Neural cell (in vitro differentiated cells): ENCODE data around the gene HIF1A. TPM values are rescaled to one million over a fixed set of nuclear protein-coding genes. Genes with fewer than 3 reads are reported as not detected.

ENCODE experiments used
- H2AFZ ChIP-seq: fragments of 200-600, 300-800 bp; sonication (generic), shearing (Covaris generic); 2 replicates; pipeline ENCODE4 v1.6.0; 2014; ENCODE audit warnings: low read depth, mild to moderate bottlenecking, antibody characterized with exemption, low read length, moderate library complexity
- H3F3A ChIP-seq: fragments of 200-600 bp; shearing (Covaris generic); 2 replicates; pipeline ENCODE4 v1.6.1; 2016; ENCODE audit warnings: mild to moderate bottlenecking, moderate library complexity, mixed read lengths, antibody characterized with exemption, low read length; ENCODE audit not compliant: insufficient read depth, poor library complexity, severe bottlenecking
- H3K27ac ChIP-seq: fragments of 200-600, 300-800 bp; sonication (generic), shearing (Covaris generic); 2 replicates; pipeline ENCODE4 v1.5.1; 2014; ENCODE audit warnings: mild to moderate bottlenecking, low read length, moderate library complexity
- H3K27me3 ChIP-seq: fragments of 300-800, 200-600 bp; sonication (generic), shearing (Covaris generic); 2 replicates; pipeline ENCODE4 v1.6.0; 2014; ENCODE audit warnings: mild to moderate bottlenecking, low read depth, low read length, moderate library complexity; ENCODE audit not compliant: insufficient read depth
- H3K36me3 ChIP-seq: fragments of 300-800, 200-600 bp; sonication (generic), shearing (Covaris generic); 2 replicates; pipeline ENCODE4 v1.5.1; 2014; ENCODE audit warnings: mild to moderate bottlenecking, antibody characterized with exemption, low read length, moderate library complexity; ENCODE audit not compliant: insufficient read depth
- H3K4me2 ChIP-seq: fragments of 300-800, 200-600 bp; sonication (generic), shearing (Covaris generic); 2 replicates; pipeline ENCODE4 v1.6.0; 2014; ENCODE audit warnings: mild to moderate bottlenecking, low read length
- H3K4me3 ChIP-seq: fragments of 300-800, 200-600 bp; sonication (generic), shearing (Covaris generic); 2 replicates; pipeline ENCODE4 v1.5.1; 2014; ENCODE audit warnings: mild to moderate bottlenecking, low read length, moderate library complexity
- H3K79me2 ChIP-seq: fragments of 200-600 bp; shearing (Covaris generic); replicated peaks from 2 replicates; pipeline ENCODE4 v1.6.0; 2014; ENCODE audit warnings: mild to moderate bottlenecking, low read length, moderate library complexity; ENCODE audit not compliant: insufficient read depth
- H3K9ac ChIP-seq: fragments of 300-800, 200-600 bp; sonication (generic), shearing (Covaris generic); 2 replicates; pipeline ENCODE4 v1.6.1; 2016; ENCODE audit warnings: mild to moderate bottlenecking, low read length, mixed read lengths
- H3K9me2 ChIP-seq: fragments of 200-600 bp; shearing (Covaris generic); 2 replicates; pipeline ENCODE4 v1.6.1; 2016; ENCODE audit warnings: mild to moderate bottlenecking, low read length, mixed read lengths; ENCODE audit not compliant: insufficient read depth
- H3K9me3 ChIP-seq: fragments of 200-600, 300-800 bp; sonication (generic), shearing (Covaris generic); 2 replicates; pipeline ENCODE4 v1.6.1; 2016; ENCODE audit warnings: mild to moderate bottlenecking, mixed run types, low read length, moderate library complexity, mixed read lengths
- H4K20me1 ChIP-seq: fragments of 200-600 bp; shearing (Covaris generic); 2 replicates; pipeline ENCODE4 v1.6.1; 2016; ENCODE audit warnings: mild to moderate bottlenecking, mixed run types; ENCODE audit not compliant: insufficient read depth
- EP300 ChIP-seq: fragments of 450-650 bp; conservative IDR thresholded peaks from 2 replicates; pipeline ENCODE4 v1.6.1; 2014; ENCODE audit warnings: antibody characterized with exemption, mild to moderate bottlenecking, moderate library complexity; ENCODE audit not compliant: poor library complexity, severe bottlenecking
- EZH2 ChIP-seq: fragments of 200-600, 300-800 bp; shearing (Covaris generic), sonication (generic); IDR thresholded peaks from 2 replicates; pipeline ENCODE4 v1.6.1; 2014; ENCODE audit warnings: antibody characterized with exemption, low read length, borderline replicate concordance, mild to moderate bottlenecking; ENCODE audit not compliant: insufficient read depth, poor library complexity, severe bottlenecking
- MXI1 ChIP-seq: fragments of 450-650 bp; conservative IDR thresholded peaks from 2 replicates; pipeline ENCODE4 v1.6.1; 2014; ENCODE audit warnings: antibody characterized with exemption, mild to moderate bottlenecking; ENCODE audit not compliant: poor library complexity, severe bottlenecking
- POLR2AphosphoS5 ChIP-seq: IDR thresholded peaks from 2 replicates; pipeline ENCODE4 v1.6.1; 2012
- RAD21 ChIP-seq: fragments of 450-650 bp; conservative IDR thresholded peaks from 2 replicates; pipeline ENCODE4 v1.6.1; 2014; ENCODE audit warnings: antibody characterized with exemption, mild to moderate bottlenecking, moderate library complexity
- SMC3 ChIP-seq: fragments of 450-650 bp; conservative IDR thresholded peaks from 2 replicates; pipeline ENCODE4 v1.6.1; 2014; ENCODE audit warnings: antibody characterized with exemption, mild to moderate bottlenecking, moderate library complexity; ENCODE audit not compliant: poor library complexity
- TAF1 ChIP-seq: IDR thresholded peaks from 2 replicates; pipeline ENCODE4 v1.6.1; 2012; ENCODE audit warnings: low read depth
- polyA plus RNA-seq: library from polyadenylated mRNA; depleted of rRNA; stranded (reverse); fragments of >200 nt; gene quantifications from 2 replicates; pipeline ENCODE4 v1.2.3, GENCODE V29; 2014
- TF ChIP-seq, protein P1 (sequence below): IDR thresholded peaks from 2 replicates; pipeline ENCODE4 v1.6.1; 2012; ENCODE audit warnings: borderline replicate concordance
- TF ChIP-seq, protein P2 (sequence below): fragments of 450-650 bp; IDR thresholded peaks from 2 replicates; pipeline ENCODE4 v1.5.1; 2014; ENCODE audit warnings: antibody characterized with exemption, mild to moderate bottlenecking, moderate library complexity; ENCODE audit not compliant: poor library complexity, severe bottlenecking

HIF1A gene
- polyA plus RNA-seq, 1 donor from 2014 or later, result 75.0 TPM

DNA sequence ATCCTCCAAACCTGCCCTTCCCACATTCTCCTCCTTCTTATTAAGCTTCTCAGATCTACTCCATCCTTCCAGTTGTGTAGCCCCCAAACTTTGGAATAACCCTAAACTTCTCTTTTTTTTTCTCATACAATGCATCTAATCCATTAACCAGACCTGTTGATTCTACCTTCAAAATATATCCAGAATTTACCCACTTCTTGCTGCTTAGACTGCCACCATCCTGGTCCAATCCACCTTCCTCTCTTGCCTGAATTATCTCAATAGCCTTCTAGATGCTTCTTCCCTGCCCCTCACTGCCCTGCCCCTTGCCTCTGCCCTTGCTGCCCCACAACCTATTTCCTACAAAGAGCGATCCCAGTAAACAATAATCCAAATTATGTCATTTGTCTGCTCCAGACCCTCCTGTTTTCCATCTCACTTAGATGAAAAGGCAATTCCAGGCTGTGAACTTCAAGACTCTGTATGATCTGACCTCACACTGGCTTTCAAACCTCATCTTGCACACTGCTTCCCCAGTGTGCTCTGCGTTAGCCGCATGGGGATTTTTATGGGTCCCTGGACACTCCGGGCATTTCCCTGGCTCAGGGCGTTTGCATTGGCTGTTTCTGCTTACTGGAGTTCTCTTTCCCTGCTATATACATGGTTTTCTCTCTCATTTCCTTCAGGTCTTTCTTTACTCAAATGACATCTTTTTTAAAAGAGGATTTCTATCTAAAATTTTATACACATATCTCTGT, 42.6 kb upstream of the HIF1A start:
- Histone ChIP-seq H3K9me3 (no peaks in the 10 kb centered on the region), H3K27me3 (no peaks in the 10 kb centered on the region), H3K79me2 (no peaks in the 10 kb centered on the region), H3F3A (no peaks in the 10 kb centered on the region), H3K36me3 (no peaks in the 10 kb centered on the region), H3K9ac (no peak overlapping the region), H3K27ac (no peak overlapping the region), H3K4me3 (no peak overlapping the region), H4K20me1 (no peaks in the 10 kb centered on the region), H3K4me2 (no peak overlapping the region), H3K9me2 (no peaks in the 10 kb centered on the region), H2AFZ (no peak overlapping the region)
- no peak for TF ChIP-seq POLR2AphosphoS5
- TF ChIP-seq, protein P1, sequence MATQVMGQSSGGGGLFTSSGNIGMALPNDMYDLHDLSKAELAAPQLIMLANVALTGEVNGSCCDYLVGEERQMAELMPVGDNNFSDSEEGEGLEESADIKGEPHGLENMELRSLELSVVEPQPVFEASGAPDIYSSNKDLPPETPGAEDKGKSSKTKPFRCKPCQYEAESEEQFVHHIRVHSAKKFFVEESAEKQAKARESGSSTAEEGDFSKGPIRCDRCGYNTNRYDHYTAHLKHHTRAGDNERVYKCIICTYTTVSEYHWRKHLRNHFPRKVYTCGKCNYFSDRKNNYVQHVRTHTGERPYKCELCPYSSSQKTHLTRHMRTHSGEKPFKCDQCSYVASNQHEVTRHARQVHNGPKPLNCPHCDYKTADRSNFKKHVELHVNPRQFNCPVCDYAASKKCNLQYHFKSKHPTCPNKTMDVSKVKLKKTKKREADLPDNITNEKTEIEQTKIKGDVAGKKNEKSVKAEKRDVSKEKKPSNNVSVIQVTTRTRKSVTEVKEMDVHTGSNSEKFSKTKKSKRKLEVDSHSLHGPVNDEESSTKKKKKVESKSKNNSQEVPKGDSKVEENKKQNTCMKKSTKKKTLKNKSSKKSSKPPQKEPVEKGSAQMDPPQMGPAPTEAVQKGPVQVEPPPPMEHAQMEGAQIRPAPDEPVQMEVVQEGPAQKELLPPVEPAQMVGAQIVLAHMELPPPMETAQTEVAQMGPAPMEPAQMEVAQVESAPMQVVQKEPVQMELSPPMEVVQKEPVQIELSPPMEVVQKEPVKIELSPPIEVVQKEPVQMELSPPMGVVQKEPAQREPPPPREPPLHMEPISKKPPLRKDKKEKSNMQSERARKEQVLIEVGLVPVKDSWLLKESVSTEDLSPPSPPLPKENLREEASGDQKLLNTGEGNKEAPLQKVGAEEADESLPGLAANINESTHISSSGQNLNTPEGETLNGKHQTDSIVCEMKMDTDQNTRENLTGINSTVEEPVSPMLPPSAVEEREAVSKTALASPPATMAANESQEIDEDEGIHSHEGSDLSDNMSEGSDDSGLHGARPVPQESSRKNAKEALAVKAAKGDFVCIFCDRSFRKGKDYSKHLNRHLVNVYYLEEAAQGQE, result no peak
- no peak for TF ChIP-seq EP300
- TF ChIP-seq, protein P2, sequence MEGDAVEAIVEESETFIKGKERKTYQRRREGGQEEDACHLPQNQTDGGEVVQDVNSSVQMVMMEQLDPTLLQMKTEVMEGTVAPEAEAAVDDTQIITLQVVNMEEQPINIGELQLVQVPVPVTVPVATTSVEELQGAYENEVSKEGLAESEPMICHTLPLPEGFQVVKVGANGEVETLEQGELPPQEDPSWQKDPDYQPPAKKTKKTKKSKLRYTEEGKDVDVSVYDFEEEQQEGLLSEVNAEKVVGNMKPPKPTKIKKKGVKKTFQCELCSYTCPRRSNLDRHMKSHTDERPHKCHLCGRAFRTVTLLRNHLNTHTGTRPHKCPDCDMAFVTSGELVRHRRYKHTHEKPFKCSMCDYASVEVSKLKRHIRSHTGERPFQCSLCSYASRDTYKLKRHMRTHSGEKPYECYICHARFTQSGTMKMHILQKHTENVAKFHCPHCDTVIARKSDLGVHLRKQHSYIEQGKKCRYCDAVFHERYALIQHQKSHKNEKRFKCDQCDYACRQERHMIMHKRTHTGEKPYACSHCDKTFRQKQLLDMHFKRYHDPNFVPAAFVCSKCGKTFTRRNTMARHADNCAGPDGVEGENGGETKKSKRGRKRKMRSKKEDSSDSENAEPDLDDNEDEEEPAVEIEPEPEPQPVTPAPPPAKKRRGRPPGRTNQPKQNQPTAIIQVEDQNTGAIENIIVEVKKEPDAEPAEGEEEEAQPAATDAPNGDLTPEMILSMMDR, result no peak
- TF ChIP-seq SMC3, result no peak
- TF ChIP-seq RAD21, result no peak
- TF ChIP-seq MXI1, result no peak
- TF ChIP-seq EZH2, result no peak
- no peak for TF ChIP-seq TAF1

DNA sequence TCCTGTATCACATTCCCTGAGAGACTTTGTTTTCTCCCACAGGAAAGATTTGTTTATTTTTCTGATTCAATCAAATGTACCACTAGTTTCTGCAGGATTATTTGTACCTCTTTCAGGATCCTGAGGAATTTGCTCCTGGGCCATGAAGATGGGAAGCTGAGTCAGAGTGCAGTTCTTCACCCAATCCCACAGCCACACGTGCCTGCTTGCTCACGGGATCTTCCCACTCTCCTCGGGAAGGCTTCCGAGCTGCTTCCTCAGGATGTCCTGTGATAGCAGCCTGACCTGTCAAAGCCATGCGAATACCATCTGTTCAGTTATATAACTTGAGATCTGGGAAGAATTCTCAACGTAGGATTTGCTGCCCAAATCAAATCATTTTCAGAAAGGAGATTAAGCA, 41.8 kb upstream of the HIF1A start:
- Histone ChIP-seq H3K4me3 (no peak overlapping the region), H3K9ac (no peak overlapping the region), H3K4me2 (no peak overlapping the region), H3K36me3 (no peaks in the 10 kb centered on the region), H3K27ac (no peak overlapping the region), H4K20me1 (no peaks in the 10 kb centered on the region), H3F3A (no peaks in the 10 kb centered on the region), H3K27me3 (no peaks in the 10 kb centered on the region), H2AFZ (no peak overlapping the region), H3K79me2 (no peaks in the 10 kb centered on the region), H3K9me3 (no peaks in the 10 kb centered on the region), H3K9me2 (no peaks in the 10 kb centered on the region)
- TF ChIP-seq POLR2AphosphoS5 (no peak), MXI1 (no peak), EP300 (no peak), EZH2 (no peak), TAF1 (no peak)
- TF ChIP-seq, protein P2, result no peak
- TF ChIP-seq, protein P1, result no peak
